ENCODE measurements around the gene SLC9C1.
A peak's percentile ranks its signal among the peaks of the same experiment; 100 is the strongest.

The SLC9C1 gene

GRCh38 chr3:112115806-112116383 is 178.1 kb downstream of the SLC9C1 start:
- Histone ChIP-seq H3K9me2 (ENCODE audit: low read depth, low read length) (no peaks in the 10 kb centered on the region), H3K4me2 (ENCODE audit: low read length) (peak overlapping the region; percentile 50), H3K79me2 (ENCODE audit: insufficient read depth, low read length) (no peaks in the 10 kb centered on the region), H3F3A (ENCODE audit: insufficient read depth, low read length) (peaks cover 10% of the 10 kb centered on the region; the same call in 1 of the 2 replicates), H3K27me3 (ENCODE audit: insufficient read depth, low read length) (no peaks in the 10 kb centered on the region), H3K9ac (ENCODE audit: low read length) (peak overlapping the region; percentile 73), H3K36me3 (ENCODE audit: insufficient read depth, low read length) (peaks cover 7% of the 10 kb centered on the region; the same call in 1 of the 2 replicates), H3K27ac (ENCODE audit: low read depth, low read length, poor library complexity, severe bottlenecking) (peak overlapping the region; percentile 99), H3K4me1 (ENCODE audit: insufficient read depth, low read length, severe bottlenecking) (peaks cover 97% of the 10 kb centered on the region), H4K20me1 (ENCODE audit: insufficient read depth, low read length) (no peaks in the 10 kb centered on the region), H2AFZ (ENCODE audit: low read length) (no peak overlapping the region), H3K4me3 (ENCODE audit: low read depth, low read length, poor library complexity, severe bottlenecking) (peak overlapping the region; percentile 25), H3K9me3 (ENCODE audit: low read length) (no peaks in the 10 kb centered on the region)
- TF ChIP-seq CTCF (IDR thresholded peaks at IDR 0.05; ENCODE audit: low read length), result no peak
- no peak for TF ChIP-seq EZH2 (IDR thresholded peaks at IDR 0.05; ENCODE audit: borderline replicate concordance, low read length)

- Histone ChIP-seq H3K4me2 (ENCODE audit: low read length) (peak overlapping the region; percentile 50), H3K4me3 (ENCODE audit: low read depth, low read length, poor library complexity, severe bottlenecking) (peak overlapping the region; percentile 20), H3K9me3 (ENCODE audit: low read length) (no peaks in the 10 kb centered on the region), H3K27ac (ENCODE audit: low read depth, low read length, poor library complexity, severe bottlenecking) (peak overlapping the region; percentile 99), H3K27me3 (ENCODE audit: insufficient read depth, low read length) (no peaks in the 10 kb centered on the region), H3K36me3 (ENCODE audit: insufficient read depth, low read length) (peaks cover 7% of the 10 kb centered on the region; the same call in 1 of the 2 replicates), H4K20me1 (ENCODE audit: insufficient read depth, low read length) (no peaks in the 10 kb centered on the region), H3F3A (ENCODE audit: insufficient read depth, low read length) (peaks cover 10% of the 10 kb centered on the region; the same call in 1 of the 2 replicates), H3K4me1 (ENCODE audit: insufficient read depth, low read length, severe bottlenecking) (peaks cover 90% of the 10 kb centered on the region), H3K9me2 (ENCODE audit: low read depth, low read length) (no peaks in the 10 kb centered on the region), H3K79me2 (ENCODE audit: insufficient read depth, low read length) (no peaks in the 10 kb centered on the region), H3K9ac (ENCODE audit: low read length) (peak overlapping the region; percentile 73), H2AFZ (ENCODE audit: low read length) (no peak overlapping the region)
- TF ChIP-seq EZH2 (IDR thresholded peaks at IDR 0.05; ENCODE audit: borderline replicate concordance, low read length) (no peak), CTCF (IDR thresholded peaks at IDR 0.05; ENCODE audit: low read length) (no peak)
Measured at GRCh38 chr3:112115161-112115739, 178.8 kb downstream of the SLC9C1 start.

GRCh38 chr3:112114576-112115160 is 179.3 kb downstream of the SLC9C1 start:
- Histone ChIP-seq H3K4me3 (ENCODE audit: low read depth, low read length, poor library complexity, severe bottlenecking) (peak overlapping the region; percentile 20), H3K36me3 (ENCODE audit: insufficient read depth, low read length) (peaks cover 4% of the 10 kb centered on the region; the same call in 1 of the 2 replicates), H3K4me1 (ENCODE audit: insufficient read depth, low read length, severe bottlenecking) (peaks cover 86% of the 10 kb centered on the region), H4K20me1 (ENCODE audit: insufficient read depth, low read length) (no peaks in the 10 kb centered on the region), H3K9me3 (ENCODE audit: low read length) (no peaks in the 10 kb centered on the region), H3K27me3 (ENCODE audit: insufficient read depth, low read length) (no peaks in the 10 kb centered on the region), H3K9ac (ENCODE audit: low read length) (peak overlapping the region; percentile 73), H3K79me2 (ENCODE audit: insufficient read depth, low read length) (no peaks in the 10 kb centered on the region), H3K9me2 (ENCODE audit: low read depth, low read length) (no peaks in the 10 kb centered on the region), H3K27ac (ENCODE audit: low read depth, low read length, poor library complexity, severe bottlenecking) (peak overlapping the region; percentile 99), H3K4me2 (ENCODE audit: low read length) (peak overlapping the region; percentile 50), H3F3A (ENCODE audit: insufficient read depth, low read length) (peaks cover 10% of the 10 kb centered on the region; the same call in 1 of the 2 replicates), H2AFZ (ENCODE audit: low read length) (no peak overlapping the region)
- TF ChIP-seq CTCF (IDR thresholded peaks at IDR 0.05; ENCODE audit: low read length) (no peak), EZH2 (IDR thresholded peaks at IDR 0.05; ENCODE audit: borderline replicate concordance, low read length) (no peak)

All from OCI-LY1 (cell line).